ENCODE data around the gene AMMECR1L. TPM values are rescaled to one million over a fixed set of nuclear protein-coding genes. Genes with fewer than 3 reads are reported as not detected.

AMMECR1L gene
- total and polyA plus RNA-seq, 2 of the 13 experiments (the other 11 are each of a cell fraction or from before 2014, with no cell fraction given): 9.1 to 14.2 TPM

GRCh38 chr2:127814677-127815076 lies 71.1 kb downstream of the AMMECR1L start (continued):
- no peak for TF ChIP-seq SKIL (CRISPR knock-in tag; IDR thresholded peaks at IDR 0.05; ENCODE audit: borderline replicate concordance)
- no peak for TF ChIP-seq EHMT2 (IDR thresholded peaks at IDR 0.05; ENCODE audit: borderline replicate concordance, low read depth, low read length)
- peak; percentile 56; the same call in 1 of the 2 replicates for TF ChIP-seq PAXIP1 (CRISPR knock-in tag; conservative IDR thresholded peaks at IDR 0.05)
- no peak for TF ChIP-seq FOXP1 (IDR thresholded peaks at IDR 0.05)
- TF ChIP-seq FOXP1 (CRISPR knock-in tag; IDR thresholded peaks at IDR 0.05): 0 out of 2 replicates have a peak, but pooled peaks have one; percentile 3
- TF ChIP-seq ZBTB49 (CRISPR knock-in tag; IDR thresholded peaks at IDR 0.05; ENCODE audit: borderline replicate concordance): no peak
- TF ChIP-seq GTF3A (CRISPR knock-in tag; conservative IDR thresholded peaks at IDR 0.05): no peak
- no peak for TF ChIP-seq PHB2 (IDR thresholded peaks at IDR 0.05; ENCODE audit: partially characterized antibody)
- no peak for TF ChIP-seq ZBTB8A (CRISPR knock-in tag; IDR thresholded peaks at IDR 0.05; ENCODE audit: borderline replicate concordance, low read depth)
- no peak for TF ChIP-seq ARID3A (IDR thresholded peaks at IDR 0.05; ENCODE audit: low read depth, low read length)
- TF ChIP-seq ZKSCAN1 (IDR thresholded peaks at IDR 0.05; ENCODE audit: low read length): no peak
- no peak for TF ChIP-seq SOX6 (IDR thresholded peaks at IDR 0.05)
- peak; percentile 36; the same call in 1 of the 2 replicates for TF ChIP-seq SOX6 (CRISPR knock-in tag; IDR thresholded peaks at IDR 0.05)
- TF ChIP-seq NFKB2 (CRISPR knock-in tag; IDR thresholded peaks at IDR 0.05; ENCODE audit: borderline replicate concordance): no peak
- TF ChIP-seq BCL6 (CRISPR knock-in tag; IDR thresholded peaks at IDR 0.05): peak; percentile 10; the same call in 1 of the 2 replicates

Measured in HepG2 (cell line).